Kidney capillary endothelial cell (primary cell): ENCODE data around the gene VWCE.
"Not testable (repeated sequence)": the region's sequence is repeated elsewhere in the genome, so short reads cannot be mapped to it uniquely, and the experiment has no call there.

Experiments used
- DNase-seq: peaks from one replicate; pipeline ENCODE4 v3.0.0-alpha.2; 2018; ENCODE audit warnings: low spot score

VWCE gene

GRCh38 chr11:61210629-61211028 lies 84.5 kb downstream of the VWCE start:
- DNase-seq: not testable (repeated sequence)
